Measurements from ENCODE around the gene ATXN1. TPM values are rescaled to one million over a fixed set of nuclear protein-coding genes. Genes with fewer than 3 reads are reported as not detected.
A peak's percentile ranks its signal among the peaks of the same experiment; 100 is the strongest.

The ATXN1 gene
- polyA plus RNA-seq, 2 of the 4 experiments (the other 2 are of a cell fraction) = 2.9 to 8.3 TPM

GRCh38 chr6:16778521-16778920 lies 17.3 kb upstream of the ATXN1 start:
- Histone ChIP-seq H3K4me1 (no peaks in the 10 kb centered on the region), H3K4me3 (no peak overlapping the region), H3K27ac (no peak overlapping the region), H3K9me3 (no peaks in the 10 kb centered on the region), H3K4me2 (no peak overlapping the region)
- ATAC-seq (no peak), DNase-seq (ENCODE audit: low read depth in 1 of 2, low spot score in 1 of 2) (no peak), FAIRE-seq (no peak)
- TF ChIP-seq SREBF2 (IDR thresholded peaks at IDR 0.05) = no peak
- no peak for TF ChIP-seq NR3C1 (IDR thresholded peaks at IDR 0.05)
- no peak for TF ChIP-seq FOSL2 (IDR thresholded peaks at IDR 0.05)
- no peak for TF ChIP-seq FOSL2 (CRISPR knock-in tag; IDR thresholded peaks at IDR 0.05)
- TF ChIP-seq NPAS2 (CRISPR knock-in tag; IDR thresholded peaks at IDR 0.05; ENCODE audit: borderline replicate concordance) = no peak
- no peak for TF ChIP-seq TFCP2L1 (CRISPR knock-in tag; IDR thresholded peaks at IDR 0.05)
- TF ChIP-seq HES2 (IDR thresholded peaks at IDR 0.05) = no peak
- TF ChIP-seq RCOR1 (IDR thresholded peaks at IDR 0.05; ENCODE audit: low read depth, low read length) = no peak
- no peak for TF ChIP-seq CBX8 (IDR thresholded peaks at IDR 0.05)
- TF ChIP-seq NFE2L2 (conservative IDR thresholded peaks at IDR 0.05; ENCODE audit: low read length) = no peak
- no peak for TF ChIP-seq RFX5 (IDR thresholded peaks at IDR 0.05)
- no peak for TF ChIP-seq MAZ (IDR thresholded peaks at IDR 0.05; ENCODE audit: borderline replicate concordance, low read depth, low read length)
- TF ChIP-seq EP300 (IDR thresholded peaks at IDR 0.05) = no peak
- no peak for TF ChIP-seq CHD2 (IDR thresholded peaks at IDR 0.05; ENCODE audit: low read length, partially characterized antibody)
- TF ChIP-seq HEYL (CRISPR knock-in tag; IDR thresholded peaks at IDR 0.05) = no peak
- TF ChIP-seq MAX (IDR thresholded peaks at IDR 0.05) = no peak
- ChIA-PET CTCF (interaction anchor here (1.0 to 1.4 kb wide), 2 partner anchors 10 to 15 kb away, joined by 4 read pairs; no protein-coding TSS in a partner anchor), POLR2A (no interaction called here)
- WGBS (ENCODE audit: missing lambda C conversion rate) = 88% methylated on average over 5 of the region's 5 CpGs

GRCh38 chr6:16777794-16778193 lies 16.5 kb upstream of the ATXN1 start:
- no peak for TF ChIP-seq FOXS1 (CRISPR knock-in tag; IDR thresholded peaks at IDR 0.05)
- no peak for TF ChIP-seq RNF2 (IDR thresholded peaks at IDR 0.05; ENCODE audit: borderline replicate concordance, low read depth)
- no peak for TF ChIP-seq BCL3 (IDR thresholded peaks at IDR 0.05)
- TF ChIP-seq KDM1A (IDR thresholded peaks at IDR 0.05; ENCODE audit: low read depth) = no peak
- TF ChIP-seq RFX5 (IDR thresholded peaks at IDR 0.05) = no peak
- TF ChIP-seq CBX2 (IDR thresholded peaks at IDR 0.05; ENCODE audit: borderline replicate concordance, low read depth) = no peak
- no peak for TF ChIP-seq MYC (IDR thresholded peaks at IDR 0.05; ENCODE audit: borderline replicate concordance, low read length)
- no peak for TF ChIP-seq ZSCAN20 (CRISPR knock-in tag; IDR thresholded peaks at IDR 0.05)
- ATAC-seq = no peak
- no peaks in the 10 kb centered on the region for H3K4me1 ChIP-seq
- no peak for FAIRE-seq
- H3K4me2 ChIP-seq = no peak overlapping the region
- no peak overlapping the region for H3K27ac ChIP-seq
- no peak overlapping the region for H3K4me3 ChIP-seq
- WGBS (ENCODE audit: missing lambda C conversion rate) = 74% methylated on average over 5 of the region's 5 CpGs
- POLR2A ChIA-PET = no interaction called here
- CTCF ChIA-PET = no interaction called here
- H3K9me3 ChIP-seq = no peaks in the 10 kb centered on the region
- no peak for DNase-seq (ENCODE audit: low read depth in 1 of 2, low spot score in 1 of 2)

- 58% methylated on average over 4 of the region's 4 CpGs for WGBS (ENCODE audit: missing lambda C conversion rate)
- Histone ChIP-seq H3K4me1 (no peaks in the 10 kb centered on the region), H3K27ac (0 out of 6 replicates have a peak overlapping the region, but pooled peaks of 1 of the 2 experiments have one; percentile 31), H3K4me2 (no peak overlapping the region), H3K9me3 (no peaks in the 10 kb centered on the region), H3K4me3 (no peak overlapping the region)
- no peak for FAIRE-seq
- DNase-seq (ENCODE audit: low read depth in 1 of 2, low spot score in 1 of 2) = no peak
- ChIA-PET POLR2A (no interaction called here), CTCF (interaction anchor here (0.7 to 1.2 kb wide), 3 partner anchors 9 to 490 kb away, joined by 3 to 4 read pairs (median 4); no protein-coding TSS in a partner anchor)
- ATAC-seq = peak; percentile 54 to 78; a peak in 5 of 6 replicates
- no peak for TF ChIP-seq JUNB (IDR thresholded peaks at IDR 0.05)
- TF ChIP-seq CTCF (IDR thresholded peaks at IDR 0.05) = no peak
- TF ChIP-seq POLR2A (IDR thresholded peaks at IDR 0.05; ENCODE audit: low read length) = no peak
- TF ChIP-seq CHD2 (IDR thresholded peaks at IDR 0.05; ENCODE audit: low read length, partially characterized antibody) = no peak
- no peak for TF ChIP-seq GATA3 (IDR thresholded peaks at IDR 0.05; ENCODE audit: borderline replicate concordance)
- no peak for TF ChIP-seq FOSL2 (IDR thresholded peaks at IDR 0.05)
- TF ChIP-seq FOSL2 (CRISPR knock-in tag; IDR thresholded peaks at IDR 0.05) = no peak
- TF ChIP-seq MAFK (IDR thresholded peaks at IDR 0.05; ENCODE audit: partially characterized antibody) = no peak
- no peak for TF ChIP-seq RNF2 (IDR thresholded peaks at IDR 0.05; ENCODE audit: borderline replicate concordance, low read depth)
- TF ChIP-seq MAX (IDR thresholded peaks at IDR 0.05) = no peak
- TF ChIP-seq KDM1A (IDR thresholded peaks at IDR 0.05; ENCODE audit: low read depth) = no peak
- no peak for TF ChIP-seq PHF8 (IDR thresholded peaks at IDR 0.05; ENCODE audit: borderline replicate concordance, low read depth)
These were observed 15.2 kb upstream of the ATXN1 start for GRCh38 chr6:16776394-16777017.
